ENCODE results near the gene ADPGK.
A peak's percentile ranks its signal among the peaks of the same experiment; 100 is the strongest.

The ADPGK gene

GRCh38 chr15:72787526-72787925 is 4.0 kb upstream of the ADPGK start:
- DNase-seq (ENCODE audit: low spot score): no peak

GRCh38 chr15:72786676-72787345 is 3.3 kb upstream of the ADPGK start:
- no peak for DNase-seq (ENCODE audit: low spot score)

- DNase-seq (ENCODE audit: low spot score): no peak
Measured at GRCh38 chr15:72786242-72786641, 2.7 kb upstream of the ADPGK start.

GRCh38 chr15:72785841-72786240 is 2.3 kb upstream of the ADPGK start:
- no peak for DNase-seq (ENCODE audit: low spot score)

- peak; percentile 81 for DNase-seq (ENCODE audit: low spot score)
Measured at GRCh38 chr15:72785432-72785831, 1.9 kb upstream of the ADPGK start.

- no peak for DNase-seq (ENCODE audit: low spot score)
Measured at GRCh38 chr15:72784456-72784876, 908 bp upstream of the ADPGK start.

- peak; percentile 36 for DNase-seq (ENCODE audit: low spot score)
Measured at GRCh38 chr15:72783004-72783639, 436 bp downstream of the ADPGK start.

- no peak for DNase-seq (ENCODE audit: low spot score)
Measured at GRCh38 chr15:72782274-72783003, 1.1 kb downstream of the ADPGK start.

- DNase-seq (ENCODE audit: low spot score): no peak
Measured at GRCh38 chr15:72781631-72782030, 1.9 kb downstream of the ADPGK start.

GRCh38 chr15:72778796-72779195 is 4.8 kb downstream of the ADPGK start:
- DNase-seq (ENCODE audit: low spot score): no peak

GRCh38 chr15:72774696-72775383 is 8.7 kb downstream of the ADPGK start:
- no peak for DNase-seq (ENCODE audit: low spot score)

GRCh38 chr15:72771329-72771725 is 12.2 kb downstream of the ADPGK start:
- DNase-seq (ENCODE audit: low spot score): no peak

GRCh38 chr15:72770673-72771328 is 12.8 kb downstream of the ADPGK start:
- DNase-seq (ENCODE audit: low spot score): no peak

- no peak for DNase-seq (ENCODE audit: low spot score)
Measured at GRCh38 chr15:72766780-72767179, 16.8 kb downstream of the ADPGK start.

- DNase-seq (ENCODE audit: low spot score): no peak
Measured at GRCh38 chr15:72766025-72766424, 17.5 kb downstream of the ADPGK start.

- DNase-seq (ENCODE audit: low spot score): no peak
Measured at GRCh38 chr15:72764656-72765055, 18.9 kb downstream of the ADPGK start.

GRCh38 chr15:72760590-72761260 is 22.8 kb downstream of the ADPGK start:
- no peak for DNase-seq (ENCODE audit: low spot score)

- no peak for DNase-seq (ENCODE audit: low spot score)
Measured at GRCh38 chr15:72758182-72758581, 25.4 kb downstream of the ADPGK start.

GRCh38 chr15:72754096-72754495 is 29.5 kb downstream of the ADPGK start:
- DNase-seq (ENCODE audit: low spot score): no peak

- no peak for DNase-seq (ENCODE audit: low spot score)
Measured at GRCh38 chr15:72751751-72752455, 31.7 kb downstream of the ADPGK start.

GRCh38 chr15:72749700-72750099 is 33.9 kb downstream of the ADPGK start:
- DNase-seq (ENCODE audit: low spot score): no peak
